Measurements from ENCODE around the gene FGD5. TPM values are rescaled to one million over a fixed set of nuclear protein-coding genes. Genes with fewer than 3 reads are reported as not detected.

The FGD5 gene
- total and polyA plus RNA-seq, 2 donors (not counting 1 experiment from before 2014, with no cell fraction given): not detected

DNA sequence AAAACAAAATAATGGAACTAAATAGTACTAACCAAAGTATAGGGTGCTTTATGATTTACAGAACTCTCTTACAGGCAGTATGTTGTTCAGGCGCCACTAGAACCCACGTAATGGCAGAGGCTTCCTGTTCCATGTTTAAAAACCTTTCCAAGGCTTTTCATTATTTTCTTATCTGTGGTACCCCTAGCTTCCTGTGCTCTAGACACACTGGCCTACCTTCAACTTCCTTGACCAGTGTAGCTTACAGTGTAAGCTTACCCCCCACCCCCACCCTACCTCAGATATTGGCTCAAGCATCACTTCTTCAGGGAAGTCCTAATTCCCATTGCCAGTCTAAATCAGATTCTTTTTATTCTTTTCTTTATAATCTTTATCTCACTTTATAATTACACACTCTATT, 131.5 kb downstream of the FGD5 start:
- H3K27me3 Mint-ChIP-seq: no peaks in the 10 kb centered on the region
- H3K4me3 Mint-ChIP-seq: no peak overlapping the region
- intact Hi-C loops (cut with micrococcal nuclease): no loop called here
- ATAC-seq (ENCODE audit: low read depth) (no peak), DNase-seq (no peak)
- peaks cover 25 to 29% of the 10 kb centered on the region in 2 donors for H3K4me1 ChIP-seq (ENCODE audit: control insufficient read depth in 2 of 2, insufficient read depth in 2 of 2, low read length in 2 of 2)
- H3K4me2 ChIP-seq (replicated peaks; ENCODE audit: low read depth, low read length, poor library complexity, severe bottlenecking): no peak overlapping the region
- no peaks in the 10 kb centered on the region for H3K9me3 Mint-ChIP-seq (ENCODE audit: insufficient read depth)
- H2AFZ ChIP-seq (ENCODE audit: insufficient read depth, low read depth, low read length, poor library complexity, severe bottlenecking): no peak overlapping the region
- POLR2A ChIA-PET: no interaction called here
- 84% methylated on average over 2 of the region's 2 CpGs for WGBS (ENCODE audit: insufficient coverage)
- TF ChIP-seq EZH2 (IDR thresholded peaks at IDR 0.05; ENCODE audit: borderline replicate concordance, insufficient read depth, low read depth, low read length, poor library complexity, severe bottlenecking): no peak
- TF ChIP-seq, protein P1, sequence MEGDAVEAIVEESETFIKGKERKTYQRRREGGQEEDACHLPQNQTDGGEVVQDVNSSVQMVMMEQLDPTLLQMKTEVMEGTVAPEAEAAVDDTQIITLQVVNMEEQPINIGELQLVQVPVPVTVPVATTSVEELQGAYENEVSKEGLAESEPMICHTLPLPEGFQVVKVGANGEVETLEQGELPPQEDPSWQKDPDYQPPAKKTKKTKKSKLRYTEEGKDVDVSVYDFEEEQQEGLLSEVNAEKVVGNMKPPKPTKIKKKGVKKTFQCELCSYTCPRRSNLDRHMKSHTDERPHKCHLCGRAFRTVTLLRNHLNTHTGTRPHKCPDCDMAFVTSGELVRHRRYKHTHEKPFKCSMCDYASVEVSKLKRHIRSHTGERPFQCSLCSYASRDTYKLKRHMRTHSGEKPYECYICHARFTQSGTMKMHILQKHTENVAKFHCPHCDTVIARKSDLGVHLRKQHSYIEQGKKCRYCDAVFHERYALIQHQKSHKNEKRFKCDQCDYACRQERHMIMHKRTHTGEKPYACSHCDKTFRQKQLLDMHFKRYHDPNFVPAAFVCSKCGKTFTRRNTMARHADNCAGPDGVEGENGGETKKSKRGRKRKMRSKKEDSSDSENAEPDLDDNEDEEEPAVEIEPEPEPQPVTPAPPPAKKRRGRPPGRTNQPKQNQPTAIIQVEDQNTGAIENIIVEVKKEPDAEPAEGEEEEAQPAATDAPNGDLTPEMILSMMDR (IDR thresholded peaks at IDR 0.05): no peak
- peaks cover 2 to 8% of the 10 kb centered on the region in 2 experiments for H3K36me3 ChIP-seq (replicated peaks in 1 of 2; ENCODE audit: control extremely low read depth in 1 of 2, control insufficient read depth in 1 of 2, extremely low read depth in 1 of 2, insufficient read depth in 2 of 2, low read length in 1 of 2)
- H3K4me3 ChIP-seq (ENCODE audit: control extremely low read depth in 1 of 5, extremely low read depth in 1 of 5, insufficient read depth in 1 of 5, low read depth in 2 of 5, low read length in 4 of 5): no peak overlapping the region
- no peaks in the 10 kb centered on the region for H3K9me3 ChIP-seq (ENCODE audit: control extremely low read depth in 1 of 3, control insufficient read depth in 2 of 3, insufficient read depth in 1 of 3, low read length in 2 of 3)
- no peak overlapping the region for H3K27ac Mint-ChIP-seq
- peaks cover 48% of the 10 kb centered on the region for H3K4me1 Mint-ChIP-seq
- peak overlapping the region in 1 of 2 donors; percentile 20 for H3K27ac ChIP-seq (ENCODE audit: low read length in 2 of 2)
- CTCF ChIA-PET: interaction anchor here (1.0 kb wide), 1 partner anchor 158 kb away, joined by 3 read pairs; no protein-coding TSS in a partner anchor
- H3K27me3 ChIP-seq (replicated peaks in 1 of 4; ENCODE audit: control extremely low read depth in 1 of 4, control insufficient read depth in 3 of 4, insufficient read depth in 4 of 4, low read length in 3 of 4): no peaks in the 10 kb centered on the region
- H4K20me1 ChIP-seq (ENCODE audit: control insufficient read depth, insufficient read depth, low read length, poor library complexity, severe bottlenecking): peaks cover 25% of the 10 kb centered on the region
- H3K79me2 ChIP-seq (ENCODE audit: control insufficient read depth, insufficient read depth, low read length): peaks cover 85% of the 10 kb centered on the region
- H3K9ac ChIP-seq (ENCODE audit: low read length): no peak overlapping the region

GRCh38 chr3:14957153-14957552, 138.4 kb downstream of the FGD5 start:
- Histone ChIP-seq H3K79me2 (ENCODE audit: control insufficient read depth, insufficient read depth, low read length) (peaks cover 99% of the 10 kb centered on the region), H3K9ac (ENCODE audit: low read length) (no peak overlapping the region), H3K36me3 (replicated peaks in 1 of 2; ENCODE audit: control extremely low read depth in 1 of 2, control insufficient read depth in 1 of 2, extremely low read depth in 1 of 2, insufficient read depth in 2 of 2, low read length in 1 of 2) (peaks cover 3 to 4% of the 10 kb centered on the region in 2 experiments), H3K4me1 (ENCODE audit: control insufficient read depth in 2 of 2, insufficient read depth in 2 of 2, low read length in 2 of 2) (peaks cover 26 to 27% of the 10 kb centered on the region in 2 donors), H3K4me3 (ENCODE audit: control extremely low read depth in 1 of 5, extremely low read depth in 1 of 5, insufficient read depth in 1 of 5, low read depth in 2 of 5, low read length in 4 of 5) (no peak overlapping the region), H3K9me3 (ENCODE audit: control extremely low read depth in 1 of 3, control insufficient read depth in 2 of 3, insufficient read depth in 1 of 3, low read length in 2 of 3) (no peaks in the 10 kb centered on the region), H3K27ac (ENCODE audit: low read length in 2 of 2) (no peak overlapping the region), H3K4me2 (replicated peaks; ENCODE audit: low read depth, low read length, poor library complexity, severe bottlenecking) (no peak overlapping the region), H4K20me1 (ENCODE audit: control insufficient read depth, insufficient read depth, low read length, poor library complexity, severe bottlenecking) (peaks cover 13% of the 10 kb centered on the region), H3K27me3 (replicated peaks in 1 of 4; ENCODE audit: control extremely low read depth in 1 of 4, control insufficient read depth in 3 of 4, insufficient read depth in 4 of 4, low read length in 3 of 4) (no peaks in the 10 kb centered on the region), H2AFZ (ENCODE audit: insufficient read depth, low read depth, low read length, poor library complexity, severe bottlenecking) (no peak overlapping the region)
- Mint-ChIP-seq H3K4me3 (no peak overlapping the region), H3K27me3 (no peaks in the 10 kb centered on the region), H3K4me1 (peaks cover 52% of the 10 kb centered on the region), H3K27ac (no peak overlapping the region), H3K9me3 (ENCODE audit: insufficient read depth) (no peaks in the 10 kb centered on the region)
- TF ChIP-seq EZH2 (IDR thresholded peaks at IDR 0.05; ENCODE audit: borderline replicate concordance, insufficient read depth, low read depth, low read length, poor library complexity, severe bottlenecking): no peak
- TF ChIP-seq, protein P1 (IDR thresholded peaks at IDR 0.05): no peak
- ATAC-seq (ENCODE audit: low read depth) (no peak), DNase-seq (no peak)
- ChIA-PET CTCF (no interaction called here), POLR2A (no interaction called here)
- intact Hi-C loops (cut with micrococcal nuclease): no loop called here
- 100% methylated on average over 1 of the region's 1 CpG for WGBS (ENCODE audit: insufficient coverage)
